Liver (tissue), 3 donors: ENCODE measurements around the gene RNF181.

Source experiments
- CTCF ChIP-seq: fragments of 150-350 bp; IDR thresholded peaks from 2 replicates; pipeline ENCODE4 v1.5.1; 2017; ENCODE audit warnings: improper control_type of control experiment, low read depth, low read length; ENCODE audit not compliant: missing input control
- GABPA ChIP-seq, 2 donors: IDR thresholded peaks in 1 of 2; conservative IDR thresholded peaks in 1 of 2; 2 replicates each; pipeline ENCODE4 v1.6.1; 2016; ENCODE audit warnings: antibody characterized with exemption in 2 of 2, mild to moderate bottlenecking in 1 of 2, moderate library complexity in 1 of 2
- HNF4G ChIP-seq: IDR thresholded peaks from 2 replicates; pipeline ENCODE4 v1.6.1; 2016; ENCODE audit warnings: antibody characterized with exemption
- JUND ChIP-seq, 2 donors: IDR thresholded peaks; 2 replicates each; pipeline ENCODE4 v1.6.1; 2016; ENCODE audit warnings: antibody characterized with exemption in 2 of 2
- NR2F2 ChIP-seq: IDR thresholded peaks from 2 replicates; pipeline ENCODE4 v1.6.1; 2016; ENCODE audit warnings: antibody characterized with exemption
- RAD21 ChIP-seq, 2 donors: IDR thresholded peaks; 2 replicates each; pipeline ENCODE4 v1.6.1; 2016; ENCODE audit warnings: antibody characterized with exemption in 2 of 2, mild to moderate bottlenecking in 2 of 2
- RXRA ChIP-seq, 2 donors: IDR thresholded peaks; 2 replicates each; pipeline ENCODE4 v1.6.1; 2017 to 2018; ENCODE audit warnings: antibody characterized with exemption in 2 of 2, mild to moderate bottlenecking in 1 of 2
- TAF1 ChIP-seq: conservative IDR thresholded peaks from 2 replicates; pipeline ENCODE4 v1.6.1; 2016; ENCODE audit warnings: antibody characterized with exemption, mild to moderate bottlenecking
- YY1 ChIP-seq: IDR thresholded peaks from 2 replicates; pipeline ENCODE4 v1.6.1; 2016; ENCODE audit warnings: antibody characterized with exemption, mild to moderate bottlenecking
- TF ChIP-seq, protein P1 (sequence below): IDR thresholded peaks from 2 replicates; pipeline ENCODE4 v1.6.1; 2016; ENCODE audit warnings: antibody characterized with exemption, mild to moderate bottlenecking
- donor health status: healthy.
- donor health status: healthy.

GRCh38 chr2:85564144-85564563, 31.4 kb upstream of the RNF181 start:
- TF ChIP-seq RAD21 (IDR thresholded peaks at IDR 0.05) (no peak), CTCF (no peak), RXRA (IDR thresholded peaks at IDR 0.05) (no peak), HNF4G (no peak), JUND (IDR thresholded peaks at IDR 0.05) (no peak), TAF1 (no peak), YY1 (no peak), GABPA (IDR thresholded peaks at IDR 0.05 in 1 of 2, conservative IDR thresholded peaks at IDR 0.05 in 1 of 2) (no peak), NR2F2 (no peak)
- TF ChIP-seq, protein P1, sequence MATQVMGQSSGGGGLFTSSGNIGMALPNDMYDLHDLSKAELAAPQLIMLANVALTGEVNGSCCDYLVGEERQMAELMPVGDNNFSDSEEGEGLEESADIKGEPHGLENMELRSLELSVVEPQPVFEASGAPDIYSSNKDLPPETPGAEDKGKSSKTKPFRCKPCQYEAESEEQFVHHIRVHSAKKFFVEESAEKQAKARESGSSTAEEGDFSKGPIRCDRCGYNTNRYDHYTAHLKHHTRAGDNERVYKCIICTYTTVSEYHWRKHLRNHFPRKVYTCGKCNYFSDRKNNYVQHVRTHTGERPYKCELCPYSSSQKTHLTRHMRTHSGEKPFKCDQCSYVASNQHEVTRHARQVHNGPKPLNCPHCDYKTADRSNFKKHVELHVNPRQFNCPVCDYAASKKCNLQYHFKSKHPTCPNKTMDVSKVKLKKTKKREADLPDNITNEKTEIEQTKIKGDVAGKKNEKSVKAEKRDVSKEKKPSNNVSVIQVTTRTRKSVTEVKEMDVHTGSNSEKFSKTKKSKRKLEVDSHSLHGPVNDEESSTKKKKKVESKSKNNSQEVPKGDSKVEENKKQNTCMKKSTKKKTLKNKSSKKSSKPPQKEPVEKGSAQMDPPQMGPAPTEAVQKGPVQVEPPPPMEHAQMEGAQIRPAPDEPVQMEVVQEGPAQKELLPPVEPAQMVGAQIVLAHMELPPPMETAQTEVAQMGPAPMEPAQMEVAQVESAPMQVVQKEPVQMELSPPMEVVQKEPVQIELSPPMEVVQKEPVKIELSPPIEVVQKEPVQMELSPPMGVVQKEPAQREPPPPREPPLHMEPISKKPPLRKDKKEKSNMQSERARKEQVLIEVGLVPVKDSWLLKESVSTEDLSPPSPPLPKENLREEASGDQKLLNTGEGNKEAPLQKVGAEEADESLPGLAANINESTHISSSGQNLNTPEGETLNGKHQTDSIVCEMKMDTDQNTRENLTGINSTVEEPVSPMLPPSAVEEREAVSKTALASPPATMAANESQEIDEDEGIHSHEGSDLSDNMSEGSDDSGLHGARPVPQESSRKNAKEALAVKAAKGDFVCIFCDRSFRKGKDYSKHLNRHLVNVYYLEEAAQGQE = no peak
